Left ventricle myocardium inferior (tissue), 1 donor: ENCODE data around the gene SMAD1. TPM values are rescaled to one million over a fixed set of nuclear protein-coding genes. Genes with fewer than 3 reads are reported as not detected.
"Not testable (repeated sequence)": the region's sequence is repeated elsewhere in the genome, so short reads cannot be mapped to it uniquely, and the experiment has no call there.

Experiments
- DNase-seq: peaks from one replicate; pipeline ENCODE4 v3.0.0-alpha.2; 2020
- H3K27ac ChIP-seq: fragments of 200-600 bp; replicated peaks from 2 replicates; pipeline ENCODE4 v1.8.0; 2021
- H3K27me3 ChIP-seq: fragments of 200-600 bp; 2 replicates; pipeline ENCODE4 v1.8.0; 2021; ENCODE audit warnings: low read depth
- H3K36me3 ChIP-seq: fragments of 200-600 bp; 2 replicates; pipeline ENCODE4 v1.8.0; 2021
- H3K4me1 ChIP-seq: fragments of 200-600 bp; 2 replicates; pipeline ENCODE4 v1.8.0; 2021
- H3K4me3 ChIP-seq: fragments of 200-600 bp; 2 replicates; pipeline ENCODE4 v1.8.0; 2021; ENCODE audit warnings: mild to moderate bottlenecking, moderate library complexity
- H3K9me3 ChIP-seq: fragments of 200-600 bp; replicated peaks from 2 replicates; pipeline ENCODE4 v1.8.0; 2021
- CTCF ChIP-seq: fragments of 200-600 bp; IDR thresholded peaks from 2 replicates; pipeline ENCODE4 v1.8.0; 2021; ENCODE audit warnings: antibody characterized with exemption, mild to moderate bottlenecking, borderline replicate concordance
- intact Hi-C: fragments of 100-400 bp; cut with micrococcal nuclease; formaldehyde crosslinking; loops from one replicate; pipeline ENCODE4 v1.11.0; 2022
- total RNA-seq: library from RNA; stranded (reverse); fragmentation: NEBNext Ultra II Directional; extraction: Animal tissue kit (Norgen Biotek cat#: 25700); gene quantifications from one replicate; pipeline ENCODE4 v1.2.1, GENCODE V29; 2021
- donor health status: DM: no; HTN: yes; CAD: no; lungs with severe emphysema.

The SMAD1 gene
- total RNA-seq, 1 donor from 2014 or later, result 10.1 TPM

GRCh38 chr4:145530662-145531061, 49.0 kb downstream of the SMAD1 start:
- no peak for DNase-seq
- H3K27ac ChIP-seq, result no peak overlapping the region
- TF ChIP-seq CTCF, result no peak
- intact Hi-C loops, result no loop called here
- no peak overlapping the region for H3K4me3 ChIP-seq
- peaks cover 36% of the 10 kb centered on the region for H3K4me1 ChIP-seq
- no peaks in the 10 kb centered on the region for H3K27me3 ChIP-seq
- no peaks in the 10 kb centered on the region for H3K9me3 ChIP-seq
- no peaks in the 10 kb centered on the region for H3K36me3 ChIP-seq

GRCh38 chr4:145531223-145531622, 49.6 kb downstream of the SMAD1 start:
- peak; percentile 28 for DNase-seq

GRCh38 chr4:145531859-145532258, 50.2 kb downstream of the SMAD1 start:
- Histone ChIP-seq H3K36me3 (no peaks in the 10 kb centered on the region), H3K4me3 (no peak overlapping the region), H3K27me3 (no peaks in the 10 kb centered on the region), H3K4me1 (peaks cover 38% of the 10 kb centered on the region), H3K9me3 (no peaks in the 10 kb centered on the region), H3K27ac (no peak overlapping the region)
- no peak for DNase-seq
- TF ChIP-seq CTCF, result no peak
- intact Hi-C loops, result no loop called here

More at GRCh38 chr4:145531223-145531622, 49.6 kb downstream of the SMAD1 start:
- peaks cover 35% of the 10 kb centered on the region for H3K4me1 ChIP-seq
- intact Hi-C loops, result no loop called here
- H3K27ac ChIP-seq, result no peak overlapping the region
- H3K36me3 ChIP-seq, result no peaks in the 10 kb centered on the region
- TF ChIP-seq CTCF, result no peak
- H3K27me3 ChIP-seq, result no peaks in the 10 kb centered on the region
- H3K9me3 ChIP-seq, result no peaks in the 10 kb centered on the region
- H3K4me3 ChIP-seq, result no peak overlapping the region

- DNase-seq, result no peak
- Histone ChIP-seq H3K4me1 (peaks cover 38% of the 10 kb centered on the region), H3K4me3 (no peak overlapping the region), H3K27me3 (no peaks in the 10 kb centered on the region), H3K36me3 (no peaks in the 10 kb centered on the region), H3K9me3 (no peaks in the 10 kb centered on the region), H3K27ac (no peak overlapping the region)
- TF ChIP-seq CTCF, result no peak
- intact Hi-C loops, result no loop called here
These were observed 51.3 kb downstream of the SMAD1 start for GRCh38 chr4:145533001-145533400.

DNA sequence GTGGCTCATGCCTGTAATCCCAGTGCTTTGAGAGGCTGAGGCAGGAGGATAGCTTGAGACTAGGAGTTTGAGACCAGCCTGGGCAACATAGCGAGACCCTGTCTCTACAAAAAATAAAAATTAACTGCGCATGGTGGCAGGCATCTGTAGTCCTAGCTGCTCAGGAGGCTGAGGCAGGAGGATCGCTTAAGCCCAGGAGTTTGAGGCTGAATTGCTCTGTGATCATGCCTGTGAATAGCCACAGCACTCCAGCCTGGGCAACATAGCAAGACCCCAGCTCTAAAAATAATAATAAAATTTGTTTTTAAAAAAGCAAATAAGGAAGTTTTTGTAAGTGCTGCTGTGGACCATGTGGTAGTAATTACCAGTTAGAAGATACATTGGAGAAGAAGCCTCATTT, 51.8 kb downstream of the SMAD1 start:
- H3K27ac ChIP-seq, intact Hi-C loops, H3K4me3 ChIP-seq, H3K9me3 ChIP-seq, H3K27me3 ChIP-seq, H3K36me3 ChIP-seq, DNase-seq: not testable (repeated sequence)
- peaks cover 40% of the 10 kb centered on the region for H3K4me1 ChIP-seq

- Histone ChIP-seq H3K9me3 (no peaks in the 10 kb centered on the region), H3K27me3 (no peaks in the 10 kb centered on the region), H3K27ac (no peak overlapping the region), H3K4me3 (no peak overlapping the region), H3K4me1 (peaks cover 43% of the 10 kb centered on the region), H3K36me3 (no peaks in the 10 kb centered on the region)
- no peak for TF ChIP-seq CTCF
- DNase-seq, result no peak
- intact Hi-C loops, result no loop called here
These were observed 52.3 kb downstream of the SMAD1 start for GRCh38 chr4:145533961-145534360.
